ENCODE measurements around the gene IFFO2.
A peak's percentile ranks its signal among the peaks of the same experiment; 100 is the strongest.

The IFFO2 gene

DNA sequence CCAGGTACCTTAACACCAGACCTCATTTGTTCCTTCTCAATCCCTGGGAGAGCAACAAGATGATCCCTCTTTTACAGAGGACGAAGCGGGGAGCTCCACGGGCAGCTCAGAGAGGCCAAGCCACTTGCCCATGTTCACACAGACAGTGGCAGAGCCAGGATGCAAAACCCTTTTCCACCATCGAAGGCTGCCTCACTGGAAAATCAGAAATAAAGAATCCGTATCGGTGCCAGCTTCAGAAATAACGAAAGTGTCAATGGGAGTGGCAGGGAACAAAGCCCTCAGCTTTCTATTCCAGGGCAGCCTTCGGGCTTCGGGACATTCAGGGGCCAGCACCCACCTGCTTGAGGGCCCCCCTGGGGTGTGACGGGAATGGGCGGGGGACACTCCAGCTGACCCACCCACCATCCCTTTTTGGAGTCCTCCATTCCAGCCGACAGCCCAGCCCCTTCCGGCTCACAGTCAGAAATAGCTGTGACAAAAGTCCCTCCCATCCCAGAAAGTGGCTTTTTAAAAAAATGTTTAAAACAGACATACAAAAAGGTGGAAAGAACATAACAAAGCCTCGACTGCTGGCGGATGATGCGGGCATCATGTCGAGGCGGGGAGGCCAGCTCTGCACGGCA, 6.0 kb downstream of the IFFO2 start:
- peaks cover 92% of the 10 kb centered on the region for H3K79me2 ChIP-seq (ENCODE audit: low read length)
- DNase-seq = no peak
- H2AFZ ChIP-seq (ENCODE audit: low read length) = peak overlapping the region; percentile 15; the same call in 1 of the 2 replicates
- no peaks in the 10 kb centered on the region for H3K27me3 ChIP-seq (replicated peaks; ENCODE audit: insufficient read depth, low read length)
- H4K20me1 ChIP-seq (ENCODE audit: insufficient read depth, low read length) = no peaks in the 10 kb centered on the region
- H3K9me3 ChIP-seq (replicated peaks; ENCODE audit: insufficient read depth, low read length) = no peaks in the 10 kb centered on the region
- peak overlapping the region; percentile 51 for H3K4me3 ChIP-seq (ENCODE audit: low read length)
- no peaks in the 10 kb centered on the region for H3K36me3 ChIP-seq (replicated peaks; ENCODE audit: insufficient read depth, low read length)
- H3K9ac ChIP-seq (ENCODE audit: low read length) = peak overlapping the region; percentile 71
- H3K27ac ChIP-seq (ENCODE audit: low read length) = peak overlapping the region; percentile 94; the same call in 1 of the 2 replicates
- H3K4me1 ChIP-seq (ENCODE audit: low read length) = peaks cover 48% of the 10 kb centered on the region
- no peaks in the 10 kb centered on the region for H3K9me2 ChIP-seq (replicated peaks; ENCODE audit: insufficient read depth, low read length)
- peaks cover 22% of the 10 kb centered on the region; the same call in 1 of the 2 replicates for H3F3A ChIP-seq (ENCODE audit: insufficient read depth, low read length)
- TF ChIP-seq EZH2 (optimal IDR thresholded peaks at IDR 0.05; ENCODE audit: low read depth, low read length) = no peak
- TF ChIP-seq, protein P1, sequence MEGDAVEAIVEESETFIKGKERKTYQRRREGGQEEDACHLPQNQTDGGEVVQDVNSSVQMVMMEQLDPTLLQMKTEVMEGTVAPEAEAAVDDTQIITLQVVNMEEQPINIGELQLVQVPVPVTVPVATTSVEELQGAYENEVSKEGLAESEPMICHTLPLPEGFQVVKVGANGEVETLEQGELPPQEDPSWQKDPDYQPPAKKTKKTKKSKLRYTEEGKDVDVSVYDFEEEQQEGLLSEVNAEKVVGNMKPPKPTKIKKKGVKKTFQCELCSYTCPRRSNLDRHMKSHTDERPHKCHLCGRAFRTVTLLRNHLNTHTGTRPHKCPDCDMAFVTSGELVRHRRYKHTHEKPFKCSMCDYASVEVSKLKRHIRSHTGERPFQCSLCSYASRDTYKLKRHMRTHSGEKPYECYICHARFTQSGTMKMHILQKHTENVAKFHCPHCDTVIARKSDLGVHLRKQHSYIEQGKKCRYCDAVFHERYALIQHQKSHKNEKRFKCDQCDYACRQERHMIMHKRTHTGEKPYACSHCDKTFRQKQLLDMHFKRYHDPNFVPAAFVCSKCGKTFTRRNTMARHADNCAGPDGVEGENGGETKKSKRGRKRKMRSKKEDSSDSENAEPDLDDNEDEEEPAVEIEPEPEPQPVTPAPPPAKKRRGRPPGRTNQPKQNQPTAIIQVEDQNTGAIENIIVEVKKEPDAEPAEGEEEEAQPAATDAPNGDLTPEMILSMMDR (IDR thresholded peaks at IDR 0.05; ENCODE audit: low read length) = no peak
- no peak for TF ChIP-seq EZH2phosphoT487 (IDR thresholded peaks at IDR 0.05; ENCODE audit: low read length)
- peak overlapping the region; percentile 82 for H3K4me2 ChIP-seq (ENCODE audit: low read depth, low read length)

DNA sequence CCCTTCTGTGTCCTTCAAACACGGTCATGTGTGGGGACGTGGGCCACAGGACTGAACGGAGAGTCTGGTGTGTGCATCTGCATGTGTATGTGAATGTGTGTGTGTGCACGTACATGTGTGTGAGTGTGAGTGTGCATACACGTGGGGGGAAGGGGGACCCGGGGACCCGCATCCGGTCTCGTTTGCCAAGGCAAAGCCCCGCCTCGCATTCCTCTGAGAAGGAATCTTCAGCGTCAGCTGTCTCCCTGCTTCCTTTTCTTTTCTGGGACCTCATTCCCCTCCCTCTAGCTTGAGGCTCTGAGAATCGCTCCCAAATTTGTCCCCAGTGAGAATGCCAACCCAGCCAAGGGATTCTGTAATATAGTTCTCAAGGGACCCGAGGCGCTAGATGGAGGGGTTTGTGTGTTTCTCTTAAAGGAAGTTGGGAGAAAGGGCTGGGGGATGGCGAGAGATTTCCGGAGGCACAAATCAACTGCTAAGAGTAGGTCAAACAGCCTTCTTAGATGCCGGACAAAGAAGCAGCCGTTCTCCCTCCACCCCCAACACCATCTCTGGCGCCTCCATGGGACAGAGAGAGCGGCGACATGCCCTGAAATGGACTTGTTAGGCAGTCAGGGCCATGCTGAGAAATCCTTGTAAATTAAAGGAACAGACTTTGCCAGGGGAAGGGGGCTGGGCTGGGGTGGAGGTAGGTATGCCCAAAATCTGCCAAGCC, 6.6 kb downstream of the IFFO2 start:
- H3K9ac ChIP-seq (ENCODE audit: low read length) = peak overlapping the region; percentile 71; the same call in 1 of the 2 replicates
- DNase-seq = no peak
- H3K4me2 ChIP-seq (ENCODE audit: low read depth, low read length) = peak overlapping the region; percentile 82

DNA sequence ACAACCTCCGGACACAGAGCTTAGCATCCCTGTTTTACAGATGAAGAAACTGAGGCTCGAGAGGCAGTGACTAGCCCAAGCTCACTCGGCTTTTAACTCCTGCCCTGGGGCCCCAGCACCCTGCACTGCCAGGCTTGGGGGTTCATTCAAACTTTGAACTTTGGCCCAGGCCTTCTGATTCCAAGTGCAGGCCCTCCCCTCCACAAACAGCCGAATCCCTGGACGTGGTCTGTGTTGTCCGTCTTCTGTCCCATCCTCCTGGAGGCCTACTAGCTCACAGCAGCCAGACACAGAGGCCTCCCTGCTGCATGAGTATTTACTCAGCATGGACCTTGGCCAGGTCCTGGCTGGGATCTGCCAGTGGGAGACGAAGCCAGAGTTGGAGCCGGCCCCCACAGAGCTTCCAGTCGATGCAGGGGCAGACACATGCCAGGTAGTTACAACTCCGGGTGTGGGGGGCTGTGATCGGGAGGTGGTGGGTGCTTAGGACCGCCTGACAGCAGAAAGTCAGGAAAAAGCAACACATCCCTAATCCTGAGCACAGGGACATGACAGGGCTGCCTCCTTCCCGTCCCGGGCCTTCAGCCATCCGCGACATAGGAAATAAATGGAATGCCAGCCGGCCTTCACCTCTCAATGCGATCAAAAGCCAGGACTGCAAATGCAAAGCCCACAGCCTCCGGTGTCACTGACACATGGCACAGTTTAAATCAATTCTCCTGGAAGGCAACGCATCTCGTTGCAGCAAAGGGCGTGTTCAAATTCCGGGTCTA, 7.4 kb downstream of the IFFO2 start:
- no peak overlapping the region for H3K4me2 ChIP-seq (ENCODE audit: low read depth, low read length)
- no peaks in the 10 kb centered on the region for H4K20me1 ChIP-seq (ENCODE audit: insufficient read depth, low read length)
- no peaks in the 10 kb centered on the region for H3K9me2 ChIP-seq (replicated peaks; ENCODE audit: insufficient read depth, low read length)
- H3K9me3 ChIP-seq (replicated peaks; ENCODE audit: insufficient read depth, low read length) = no peaks in the 10 kb centered on the region
- peaks cover 40% of the 10 kb centered on the region for H3K4me1 ChIP-seq (ENCODE audit: low read length)
- H3K36me3 ChIP-seq (replicated peaks; ENCODE audit: insufficient read depth, low read length) = no peaks in the 10 kb centered on the region
- H3K4me3 ChIP-seq (ENCODE audit: low read length) = no peak overlapping the region
- no peak overlapping the region for H2AFZ ChIP-seq (ENCODE audit: low read length)
- no peak for TF ChIP-seq EZH2 (optimal IDR thresholded peaks at IDR 0.05; ENCODE audit: low read depth, low read length)
- TF ChIP-seq, protein P1 (IDR thresholded peaks at IDR 0.05; ENCODE audit: low read length) = no peak
- no peak for TF ChIP-seq EZH2phosphoT487 (IDR thresholded peaks at IDR 0.05; ENCODE audit: low read length)
- peaks cover 92% of the 10 kb centered on the region for H3K79me2 ChIP-seq (ENCODE audit: low read length)
- no peaks in the 10 kb centered on the region for H3K27me3 ChIP-seq (replicated peaks; ENCODE audit: insufficient read depth, low read length)
- H3K9ac ChIP-seq (ENCODE audit: low read length) = no peak overlapping the region
- DNase-seq = no peak
- peaks cover 22% of the 10 kb centered on the region; the same call in 1 of the 2 replicates for H3F3A ChIP-seq (ENCODE audit: insufficient read depth, low read length)
- no peak overlapping the region for H3K27ac ChIP-seq (ENCODE audit: low read length)

More for the DNA sequence above, 6.6 kb downstream of the IFFO2 start:
- H2AFZ ChIP-seq (ENCODE audit: low read length) = no peak overlapping the region
- H3K4me3 ChIP-seq (ENCODE audit: low read length) = peak overlapping the region; percentile 51; the same call in 1 of the 2 replicates
- H3K27me3 ChIP-seq (replicated peaks; ENCODE audit: insufficient read depth, low read length) = no peaks in the 10 kb centered on the region
- no peaks in the 10 kb centered on the region for H3K9me3 ChIP-seq (replicated peaks; ENCODE audit: insufficient read depth, low read length)
- H3K4me1 ChIP-seq (ENCODE audit: low read length) = peaks cover 46% of the 10 kb centered on the region
- no peaks in the 10 kb centered on the region for H4K20me1 ChIP-seq (ENCODE audit: insufficient read depth, low read length)
- no peak for TF ChIP-seq EZH2phosphoT487 (IDR thresholded peaks at IDR 0.05; ENCODE audit: low read length)
- TF ChIP-seq, protein P1 (IDR thresholded peaks at IDR 0.05; ENCODE audit: low read length) = 0 out of 2 replicates have a peak, but pooled peaks have one; percentile 11
- no peaks in the 10 kb centered on the region for H3K9me2 ChIP-seq (replicated peaks; ENCODE audit: insufficient read depth, low read length)
- peaks cover 22% of the 10 kb centered on the region; the same call in 1 of the 2 replicates for H3F3A ChIP-seq (ENCODE audit: insufficient read depth, low read length)
- H3K79me2 ChIP-seq (ENCODE audit: low read length) = peaks cover 92% of the 10 kb centered on the region
- H3K36me3 ChIP-seq (replicated peaks; ENCODE audit: insufficient read depth, low read length) = no peaks in the 10 kb centered on the region
- peak overlapping the region; percentile 94; the same call in 1 of the 2 replicates for H3K27ac ChIP-seq (ENCODE audit: low read length)

Measured in MM.1S (cell line).